DMS53 treated with DMSO at 0.1 percent for 48 hours (cell line): ENCODE data around the gene ADPRS.

Experiments
- DNase-seq: peaks from one replicate; lab custom pipeline; 2025; ENCODE audit not compliant: unreplicated experiment; lab: John Stamatoyannopoulos, UW

ADPRS gene

GRCh38 chr1:36107394-36107793 lies 18.7 kb downstream of the ADPRS start:
- no peak for DNase-seq

- peak; percentile 11 for DNase-seq
Measured at GRCh38 chr1:36108314-36108713, 19.6 kb downstream of the ADPRS start.

GRCh38 chr1:36109041-36109679 lies 20.5 kb downstream of the ADPRS start:
- DNase-seq = no peak

GRCh38 chr1:36111151-36111550 lies 22.5 kb downstream of the ADPRS start:
- no peak for DNase-seq

- no peak for DNase-seq
Measured at GRCh38 chr1:36112823-36113222, 24.1 kb downstream of the ADPRS start.

- no peak for DNase-seq
Measured at GRCh38 chr1:36114371-36114770, 25.7 kb downstream of the ADPRS start.

GRCh38 chr1:36115200-36115669 lies 26.5 kb downstream of the ADPRS start:
- no peak for DNase-seq

- DNase-seq = no peak
Measured at GRCh38 chr1:36115931-36116330, 27.2 kb downstream of the ADPRS start.

GRCh38 chr1:36116901-36117300 lies 28.2 kb downstream of the ADPRS start:
- DNase-seq = no peak

GRCh38 chr1:36118447-36119204 lies 29.9 kb downstream of the ADPRS start:
- DNase-seq = no peak

- no peak for DNase-seq
Measured at GRCh38 chr1:36119456-36119855, 30.8 kb downstream of the ADPRS start.

GRCh38 chr1:36122062-36123030 lies 33.7 kb downstream of the ADPRS start:
- DNase-seq = no peak

GRCh38 chr1:36123356-36123755 lies 34.7 kb downstream of the ADPRS start:
- DNase-seq = no peak

GRCh38 chr1:36124404-36125128 lies 35.9 kb downstream of the ADPRS start:
- no peak for DNase-seq

- DNase-seq = no peak
Measured at GRCh38 chr1:36125129-36125991, 36.7 kb downstream of the ADPRS start, which contains the start of gene COL8A2. Gene COL8A2 (minus strand): TSS chr1:36125222. CDS start chr1:36100242, 24,980 bp downstream.

- no peak for DNase-seq
Measured at GRCh38 chr1:36126005-36126716, 37.5 kb downstream of the ADPRS start.

GRCh38 chr1:36126797-36127500 lies 38.3 kb downstream of the ADPRS start:
- no peak for DNase-seq

- DNase-seq = no peak
Measured at GRCh38 chr1:36128126-36128904, 39.6 kb downstream of the ADPRS start.
